A549 (cell line): ENCODE results near the gene IP6K3. TPM values are rescaled to one million over a fixed set of nuclear protein-coding genes. Genes with fewer than 3 reads are reported as not detected.

Source experiments
- ATAC-seq, 2 experiments: fragments of 200-7000 bp in 1 of 2; fragments of >200 bp in 1 of 2; cut with Nextera tagmentation in 1 of 2; cut with Tn5 transposase in 1 of 2; 3 replicates each; pipeline versions ENCODE4 v1.8.0 to v1.9.1; 2018 to 2020; ENCODE audit warnings: mild to moderate bottlenecking in 1 of 2, moderate library complexity in 1 of 2
- CTCF ChIA-PET: fragments of 300-600 bp; sonication (Branson Sonifier 250); formaldehyde crosslinking; extraction: SDS; loops from one replicate; lab custom pipeline; 2021; ENCODE audit warnings: antibody characterized with exemption, inconsistent platforms; lab: Yijun Ruan, JAX
- POLR2A ChIA-PET: fragments of 350-600 bp; formaldehyde crosslinking; extraction: SDS; loops from one replicate; lab custom pipeline; 2021; ENCODE audit warnings: antibody characterized with exemption, inconsistent platforms; lab: Yijun Ruan, JAX
- DNase-seq, 2 experiments: peaks; one replicate each; pipeline versions ENCODE4 v3.0.0 to v3.0.0-alpha.2; 2011 to 2016; ENCODE audit warnings: low read depth in 1 of 2, low spot score in 1 of 2
- FAIRE-seq: peaks from 2 replicates; lab custom pipeline; 2011; peaks lifted over from hg19 to GRCh38; lab: Jason Lieb, UNC
- H3K27ac ChIP-seq, 2 experiments: fragments of >200 bp; sonication (Bioruptor Twin); formaldehyde crosslinking; 3 replicates each; pipeline ENCODE4 v1.5.1; 2016 to 2017
- H3K4me1 ChIP-seq: fragments of >200 bp; sonication (Bioruptor Twin); formaldehyde crosslinking; 3 replicates; pipeline ENCODE4 v1.6.1; 2016
- H3K4me2 ChIP-seq: fragments of >200 bp; sonication (Bioruptor Twin); formaldehyde crosslinking; 3 replicates; pipeline ENCODE4 v1.6.1; 2016
- H3K4me3 ChIP-seq: fragments of >200 bp; sonication (Bioruptor Twin); formaldehyde crosslinking; 3 replicates; pipeline ENCODE4 v1.5.1; 2016
- H3K9me3 ChIP-seq: fragments of >200 bp; sonication (Bioruptor Twin); formaldehyde crosslinking; 3 replicates; pipeline ENCODE4 v1.6.1; 2016
- CBX2 ChIP-seq: fragments of 200-600 bp; sonication (generic); IDR thresholded peaks from 2 replicates; pipeline ENCODE4 v1.6.1; 2016; ENCODE audit warnings: low read depth, mild to moderate bottlenecking, borderline replicate concordance
- FOSL2 ChIP-seq, 2 experiments: fragments of 450-650 bp in 1 of 2; fragments of >200 bp in 1 of 2; sonication (Bioruptor Twin) in 1 of 2; formaldehyde crosslinking; IDR thresholded peaks; 2 replicates each; pipeline versions ENCODE4 v1.5.0 to v1.6.1; 2016 to 2020; ENCODE audit warnings: mild to moderate bottlenecking in 1 of 2, moderate library complexity in 1 of 2
- FOXS1 ChIP-seq: fragments of 250-450 bp; sonication (Bioruptor Pico); IDR thresholded peaks from 2 replicates; pipeline ENCODE4 v1.5.0; 2020; ENCODE audit warnings: mild to moderate bottlenecking, moderate library complexity
- HOXA7 ChIP-seq: fragments of 250-450 bp; sonication (Bioruptor Pico); IDR thresholded peaks from 2 replicates; pipeline ENCODE4 v1.5.0; 2020; ENCODE audit warnings: mild to moderate bottlenecking, moderate library complexity
- HOXB13 ChIP-seq: fragments of 250-450 bp; sonication (Bioruptor Pico); IDR thresholded peaks from 2 replicates; pipeline ENCODE4 v1.5.0; 2020; ENCODE audit warnings: low read depth, mild to moderate bottlenecking, moderate library complexity
- HOXB5 ChIP-seq: fragments of 250-450 bp; sonication (Bioruptor Pico); IDR thresholded peaks from 2 replicates; pipeline ENCODE4 v1.5.0; 2020; ENCODE audit warnings: mild to moderate bottlenecking, moderate library complexity
- JUN ChIP-seq, 2 experiments: fragments of >200 bp; sonication (Bioruptor Twin); formaldehyde crosslinking; IDR thresholded peaks; 2 replicates in 1 of 2; 3 replicates in 1 of 2; pipeline ENCODE4 v1.6.1; 2016 to 2017
- KDM5A ChIP-seq: fragments of 200-600 bp; sonication (generic); IDR thresholded peaks from 2 replicates; pipeline ENCODE4 v1.6.1; 2016; ENCODE audit warnings: antibody characterized with exemption, mild to moderate bottlenecking
- MAX ChIP-seq: IDR thresholded peaks from 2 replicates; pipeline ENCODE4 v1.6.1; 2012
- NFE2L2 ChIP-seq: fragments of 150-350 bp; conservative IDR thresholded peaks from 2 replicates; pipeline ENCODE4 v1.6.1; 2014; ENCODE audit warnings: low read length
- NPAS2 ChIP-seq: fragments of 250-450 bp; sonication (Bioruptor Pico); IDR thresholded peaks from 2 replicates; pipeline ENCODE4 v1.8.0; 2022; ENCODE audit warnings: mild to moderate bottlenecking, moderate library complexity, borderline replicate concordance
- RARB ChIP-seq: fragments of 250-450 bp; sonication (Bioruptor Pico); IDR thresholded peaks from 2 replicates; pipeline ENCODE4 v1.8.0; 2021; ENCODE audit warnings: mild to moderate bottlenecking, moderate library complexity
- RFX5 ChIP-seq: fragments of 450-650 bp; IDR thresholded peaks from 2 replicates; pipeline ENCODE4 v1.7.1; 2014; ENCODE audit warnings: antibody characterized with exemption, mild to moderate bottlenecking, moderate library complexity
- SMC3 ChIP-seq: fragments of >200 bp; sonication (Bioruptor Twin); formaldehyde crosslinking; IDR thresholded peaks from 3 replicates; pipeline ENCODE4 v1.6.1; 2018; ENCODE audit warnings: inconsistent platforms
- TP53 ChIP-seq: fragments of 250-450 bp; sonication (Bioruptor Pico); IDR thresholded peaks from 2 replicates; pipeline ENCODE4 v1.5.0; 2021; ENCODE audit warnings: mild to moderate bottlenecking, moderate library complexity
- ZC3H11A ChIP-seq: fragments of 450-650 bp; IDR thresholded peaks from 2 replicates; pipeline ENCODE4 v1.6.1; 2014; ENCODE audit warnings: antibody characterized with exemption, mild to moderate bottlenecking
- ZNF302 ChIP-seq: fragments of 250-450 bp; sonication (Bioruptor Pico); IDR thresholded peaks from 2 replicates; pipeline ENCODE4 v1.9.0; 2021; ENCODE audit warnings: inconsistent platforms, mild to moderate bottlenecking, moderate library complexity
- ZSCAN20 ChIP-seq: fragments of 250-450 bp; sonication (Bioruptor Pico); IDR thresholded peaks from 2 replicates; pipeline ENCODE4 v1.8.0; 2022; ENCODE audit warnings: mild to moderate bottlenecking, moderate library complexity
- WGBS: methylation state at CpG from one replicate; pipeline ENCODE4 v1.1.6; 2017; ENCODE audit errors: missing lambda C conversion rate; 5-methylcytosine and 5-hydroxymethylcytosine counted together
- polyA plus RNA-seq, 4 experiments: library from polyadenylated mRNA; depleted of rRNA in 3 of 4; stranded (reverse); fragments of >200 nt; fragmentation: RNase III in 1 of 4; extraction: RNeasy Plus Mini Kit Qiagen cat#74134 plus additional on column Dnase treatment in 1 of 4; gene quantifications; 2 replicates in 3 of 4; 3 replicates in 1 of 4; pipeline ENCODE4 v1.2.3, GENCODE V29; 2011 to 2017
- TF ChIP-seq, protein P1 (sequence below): fragments of 250-450 bp; sonication (Bioruptor Pico); IDR thresholded peaks from 2 replicates; pipeline ENCODE4 v1.5.0; 2020; ENCODE audit warnings: low read depth, mild to moderate bottlenecking, moderate library complexity
- TF ChIP-seq, protein P2 (sequence below): IDR thresholded peaks from 2 replicates; pipeline ENCODE4 v1.6.1; 2012
- TF ChIP-seq, protein P3 (sequence below): fragments of >200 bp; sonication (Bioruptor Twin); formaldehyde crosslinking; IDR thresholded peaks from 2 replicates; pipeline ENCODE4 v1.6.1; 2016
- TF ChIP-seq, protein P4 (sequence below): fragments of 250-450 bp; sonication (Bioruptor Pico); IDR thresholded peaks from 2 replicates; pipeline ENCODE4 v1.5.0; 2021; ENCODE audit warnings: mild to moderate bottlenecking, moderate library complexity, borderline replicate concordance

IP6K3 gene
- polyA plus RNA-seq, 2 of the 4 experiments (the other 2 are of a cell fraction): 0.03 to 0.12 TPM

DNA sequence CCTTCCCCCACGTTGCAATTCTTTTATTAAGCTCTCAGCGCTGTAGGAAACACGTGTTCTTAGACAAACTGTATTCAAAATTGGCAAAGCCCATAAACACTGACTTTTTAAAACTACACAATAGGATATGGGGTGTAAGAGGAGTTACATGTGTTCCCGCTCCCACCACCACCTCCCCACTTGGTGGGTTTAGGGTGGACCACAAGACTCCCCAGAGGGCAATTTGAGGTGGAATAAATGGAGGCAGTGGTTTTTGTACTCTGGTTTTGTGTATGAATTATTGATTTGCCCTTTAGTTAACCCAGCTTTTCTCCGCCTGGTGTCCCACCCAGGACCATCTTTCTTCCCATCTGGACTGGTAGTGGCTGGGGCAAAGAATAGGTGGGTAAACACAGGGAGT, 38.9 kb downstream of the IP6K3 start:
- CTCF ChIA-PET: interaction anchor here (1.0 to 12.6 kb wide), 5 partner anchors 7 to 125 kb away, joined by 3 to 177 read pairs (median 8); no protein-coding TSS in a partner anchor
- TF ChIP-seq FOXS1 (CRISPR knock-in tag): no peak
- TF ChIP-seq, protein P1, sequence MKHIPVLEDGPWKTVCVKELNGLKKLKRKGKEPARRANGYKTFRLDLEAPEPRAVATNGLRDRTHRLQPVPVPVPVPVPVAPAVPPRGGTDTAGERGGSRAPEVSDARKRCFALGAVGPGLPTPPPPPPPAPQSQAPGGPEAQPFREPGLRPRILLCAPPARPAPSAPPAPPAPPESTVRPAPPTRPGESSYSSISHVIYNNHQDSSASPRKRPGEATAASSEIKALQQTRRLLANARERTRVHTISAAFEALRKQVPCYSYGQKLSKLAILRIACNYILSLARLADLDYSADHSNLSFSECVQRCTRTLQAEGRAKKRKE: no peak
- TF ChIP-seq RARB (CRISPR knock-in tag): no peak
- no peak for TF ChIP-seq HOXB13 (CRISPR knock-in tag)
- TF ChIP-seq ZC3H11A: no peak
- no peak for TF ChIP-seq CBX2
- no peak for TF ChIP-seq ZNF302 (CRISPR knock-in tag)
- Histone ChIP-seq H3K4me1 (peaks cover 10% of the 10 kb centered on the region; the same call in 2 of the 3 replicates), H3K27ac (no peak overlapping the region), H3K9me3 (no peaks in the 10 kb centered on the region), H3K4me3 (no peak overlapping the region), H3K4me2 (no peak overlapping the region)
- DNase-seq (no peak), FAIRE-seq (no peak), ATAC-seq (no peak)
- WGBS: 93% methylated on average over 5 of the region's 5 CpGs
- POLR2A ChIA-PET: no interaction called here

- Histone ChIP-seq H3K4me2 (no peak overlapping the region), H3K4me3 (no peak overlapping the region), H3K27ac (no peak overlapping the region), H3K4me1 (peaks cover 10% of the 10 kb centered on the region; the same call in 2 of the 3 replicates), H3K9me3 (no peaks in the 10 kb centered on the region)
- ChIA-PET CTCF (interaction anchor here (0.9 to 12.6 kb wide), 2 partner anchors 39 to 118 kb away, joined by 3 to 177 read pairs; no protein-coding TSS in a partner anchor), POLR2A (no interaction called here)
- no peak for ATAC-seq
- 82% methylated on average over 15 of the region's 16 CpGs for WGBS
- no peak for FAIRE-seq
- TF ChIP-seq, protein P2, sequence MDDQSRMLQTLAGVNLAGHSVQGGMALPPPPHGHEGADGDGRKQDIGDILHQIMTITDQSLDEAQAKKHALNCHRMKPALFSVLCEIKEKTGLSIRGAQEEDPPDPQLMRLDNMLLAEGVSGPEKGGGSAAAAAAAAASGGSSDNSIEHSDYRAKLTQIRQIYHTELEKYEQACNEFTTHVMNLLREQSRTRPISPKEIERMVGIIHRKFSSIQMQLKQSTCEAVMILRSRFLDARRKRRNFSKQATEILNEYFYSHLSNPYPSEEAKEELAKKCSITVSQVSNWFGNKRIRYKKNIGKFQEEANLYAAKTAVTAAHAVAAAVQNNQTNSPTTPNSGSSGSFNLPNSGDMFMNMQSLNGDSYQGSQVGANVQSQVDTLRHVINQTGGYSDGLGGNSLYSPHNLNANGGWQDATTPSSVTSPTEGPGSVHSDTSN: no peak
- TF ChIP-seq RFX5: no peak
- no peak for TF ChIP-seq NFE2L2
- no peak for TF ChIP-seq JUN (IDR thresholded peaks at IDR 0.05)
- TF ChIP-seq NPAS2: no peak
- TF ChIP-seq SMC3: no peak
- no peak for TF ChIP-seq KDM5A
- TF ChIP-seq, protein P1: no peak
- TF ChIP-seq FOSL2 (IDR thresholded peaks at IDR 0.05): no peak
- no peak for TF ChIP-seq FOSL2 (CRISPR knock-in tag; IDR thresholded peaks at IDR 0.05)
- no peak for TF ChIP-seq ZSCAN20 (CRISPR knock-in tag)
- TF ChIP-seq HOXB5 (CRISPR knock-in tag): no peak
- TF ChIP-seq, protein P3, sequence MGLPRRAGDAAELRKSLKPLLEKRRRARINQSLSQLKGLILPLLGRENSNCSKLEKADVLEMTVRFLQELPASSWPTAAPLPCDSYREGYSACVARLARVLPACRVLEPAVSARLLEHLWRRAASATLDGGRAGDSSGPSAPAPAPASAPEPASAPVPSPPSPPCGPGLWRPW: no peak
- TF ChIP-seq RARB (CRISPR knock-in tag): no peak
- DNase-seq: no peak
Measured at GRCh38 chr6:33705955-33706725, 40.6 kb downstream of the IP6K3 start.

DNA sequence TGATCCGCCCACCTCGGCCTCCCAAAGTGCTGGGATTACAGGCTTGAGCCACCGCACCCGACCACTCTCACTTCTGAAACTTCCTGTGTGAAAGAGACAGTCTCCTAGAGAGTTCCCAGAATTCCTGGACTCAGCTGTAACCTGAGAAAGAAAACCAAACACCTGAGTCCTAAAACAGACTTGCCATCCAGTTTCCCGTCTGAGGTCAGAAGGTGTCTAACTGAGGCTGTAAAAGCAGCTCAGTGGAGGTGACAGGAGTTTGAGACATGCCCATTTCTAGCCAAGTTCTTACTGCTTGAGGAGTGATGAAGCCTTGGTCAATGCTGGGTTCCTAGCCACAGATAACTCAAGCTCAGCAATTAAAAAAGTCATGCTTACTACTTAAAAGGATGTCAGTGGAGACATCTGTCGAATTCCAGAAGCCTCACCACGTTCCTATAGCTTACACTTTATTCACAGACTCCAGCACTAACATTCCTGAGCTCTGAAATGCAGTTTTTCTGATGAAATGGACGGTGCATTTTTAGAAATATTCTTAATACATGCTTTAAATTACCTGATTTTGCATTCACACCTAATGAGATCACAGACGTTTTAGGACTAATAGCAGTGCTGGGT, 41.3 kb downstream of the IP6K3 start:
- Histone ChIP-seq H3K4me2 (no peak overlapping the region), H3K27ac (no peak overlapping the region), H3K4me3 (no peak overlapping the region), H3K4me1 (peaks cover 6% of the 10 kb centered on the region; the same call in 2 of the 3 replicates), H3K9me3 (no peaks in the 10 kb centered on the region)
- 88% methylated on average over 9 of the region's 9 CpGs for WGBS
- CTCF ChIA-PET: interaction anchor here (0.9 to 12.6 kb wide), 2 partner anchors 40 to 117 kb away, joined by 3 to 177 read pairs; no protein-coding TSS in a partner anchor
- ATAC-seq (no peak), DNase-seq (no peak), FAIRE-seq (no peak)
- POLR2A ChIA-PET: no interaction called here
- TF ChIP-seq, protein P4, sequence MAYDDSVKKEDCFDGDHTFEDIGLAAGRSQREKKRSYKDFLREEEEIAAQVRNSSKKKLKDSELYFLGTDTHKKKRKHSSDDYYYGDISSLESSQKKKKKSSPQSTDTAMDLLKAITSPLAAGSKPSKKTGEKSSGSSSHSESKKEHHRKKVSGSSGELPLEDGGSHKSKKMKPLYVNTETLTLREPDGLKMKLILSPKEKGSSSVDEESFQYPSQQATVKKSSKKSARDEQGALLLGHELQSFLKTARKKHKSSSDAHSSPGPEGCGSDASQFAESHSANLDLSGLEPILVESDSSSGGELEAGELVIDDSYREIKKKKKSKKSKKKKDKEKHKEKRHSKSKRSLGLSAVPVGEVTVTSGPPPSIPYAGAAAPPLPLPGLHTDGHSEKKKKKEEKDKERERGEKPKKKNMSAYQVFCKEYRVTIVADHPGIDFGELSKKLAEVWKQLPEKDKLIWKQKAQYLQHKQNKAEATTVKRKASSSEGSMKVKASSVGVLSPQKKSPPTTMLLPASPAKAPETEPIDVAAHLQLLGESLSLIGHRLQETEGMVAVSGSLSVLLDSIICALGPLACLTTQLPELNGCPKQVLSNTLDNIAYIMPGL: no peak
- no peak for TF ChIP-seq ZSCAN20 (CRISPR knock-in tag)
- no peak for TF ChIP-seq TP53 (CRISPR knock-in tag)
- TF ChIP-seq FOSL2 (IDR thresholded peaks at IDR 0.05): no peak
- no peak for TF ChIP-seq FOSL2 (CRISPR knock-in tag; IDR thresholded peaks at IDR 0.05)
- no peak for TF ChIP-seq MAX
- no peak for TF ChIP-seq HOXA7 (CRISPR knock-in tag)
